K562 (cell line): ENCODE data around the gene SLC43A2. TPM values are rescaled to one million over a fixed set of nuclear protein-coding genes. Genes with fewer than 3 reads are reported as not detected.

Experiments
- ATAC-seq: fragments of 200-7000 bp; cut with Tn5 transposase; 3 replicates; pipeline ENCODE4 v1.9.1; 2020; ENCODE audit warnings: moderate library complexity
- BruUV-seq: library from RNA; stranded (reverse); fragments of 400-500 nt; replicated peaks from 2 replicates; lab custom pipeline; 2021; lab: Mats Ljungman, UMichigan
- CTCF ChIA-PET: fragments of 300-600 bp; formaldehyde crosslinking; extraction: SDS; loops from one replicate; lab custom pipeline; 2021; ENCODE audit warnings: low intra/inter-chr PET ratio; lab: Yijun Ruan, JAX
- POLR2A ChIA-PET: fragments of 300-600, 350-650 bp; sonication (Branson Sonifier 250); formaldehyde crosslinking; extraction: SDS; loops from one replicate; lab custom pipeline; 2021; ENCODE audit warnings: antibody characterized with exemption, inconsistent platforms; lab: Yijun Ruan, JAX
- DNase-seq, 4 experiments: peaks; one replicate each; pipeline versions ENCODE4 v3.0.0 to v3.0.0-alpha.2; 2011 to 2018; ENCODE audit warnings: low spot score in 3 of 4, mixed read lengths in 3 of 4; ENCODE audit errors: extremely low read depth in 1 of 4
- FAIRE-seq: peaks from 2 replicates; lab custom pipeline; 2011; peaks lifted over from hg19 to GRCh38; lab: Jason Lieb, UNC
- H2AFZ ChIP-seq: 2 replicates; pipeline ENCODE4 v1.6.0; 2011; ENCODE audit warnings: low read depth, low read length, control low read depth, inconsistent platforms
- H3K27ac ChIP-seq: fragments of 200-600 bp; 3 replicates; pipeline ENCODE4 v1.8.0; 2011; ENCODE audit warnings: low read depth, mild to moderate bottlenecking, control low read depth, inconsistent platforms, low read length, moderate library complexity, mixed read lengths; ENCODE audit errors: extremely low read depth
- H3K27me3 ChIP-seq, 2 experiments: fragments of 300-600 bp in 1 of 2; 2 replicates in 1 of 2; 3 replicates in 1 of 2; pipeline versions ENCODE4 v1.6.0 to v1.8.0; 2011; ENCODE audit warnings: inconsistent platforms in 2 of 2, low read length in 2 of 2, mild to moderate bottlenecking in 1 of 2, mixed read lengths in 1 of 2, moderate library complexity in 1 of 2; ENCODE audit not compliant: control insufficient read depth in 2 of 2, insufficient read depth in 2 of 2
- H3K36me3 ChIP-seq: fragments of 300-600 bp; 3 replicates; pipeline ENCODE4 v1.8.0; 2011; ENCODE audit warnings: mild to moderate bottlenecking, low read length, inconsistent platforms; ENCODE audit not compliant: control insufficient read depth, insufficient read depth
- H3K4me1 ChIP-seq, 2 experiments: fragments of 200-600 bp in 1 of 2; replicated peaks in 1 of 2; 2 replicates in 1 of 2; 3 replicates in 1 of 2; pipeline versions ENCODE4 v1.5.1 to v1.8.0; 2011; ENCODE audit warnings: inconsistent platforms in 2 of 2, low read length in 2 of 2, mild to moderate bottlenecking in 1 of 2, mixed read lengths in 1 of 2, moderate library complexity in 1 of 2; ENCODE audit not compliant: control insufficient read depth in 2 of 2, insufficient read depth in 2 of 2
- H3K4me2 ChIP-seq: 2 replicates; pipeline ENCODE4 v1.6.1; 2011; ENCODE audit warnings: low read length, control low read depth, inconsistent platforms, mixed read lengths; ENCODE audit not compliant: insufficient read depth
- H3K4me3 ChIP-seq: fragments of 200-600 bp; sonication (generic), shearing (Covaris generic); 2 replicates; pipeline ENCODE4 v1.5.1; 2016; ENCODE audit warnings: control low read depth, inconsistent platforms
- H3K79me2 ChIP-seq: fragments of 200-600 bp; 3 replicates; pipeline ENCODE4 v1.8.0; 2011; ENCODE audit warnings: low read length, inconsistent platforms; ENCODE audit not compliant: control insufficient read depth, insufficient read depth
- H3K9ac ChIP-seq, 2 experiments: 2 replicates each; pipeline versions ENCODE4 v1.6.0 to v1.6.1; 2011; ENCODE audit warnings: low read depth in 2 of 2, low read length in 2 of 2, control low read depth in 1 of 2, inconsistent platforms in 1 of 2, mild to moderate bottlenecking in 1 of 2, mixed read lengths in 1 of 2; ENCODE audit not compliant: insufficient read depth in 1 of 2
- H3K9me1 ChIP-seq: one replicate; pipeline ENCODE4 v1.6.0; 2011; ENCODE audit warnings: inconsistent platforms, mild to moderate bottlenecking, low read length, moderate library complexity; ENCODE audit not compliant: control insufficient read depth, insufficient read depth
- H3K9me3 ChIP-seq: replicated peaks from 2 replicates; pipeline ENCODE4 v1.5.1; 2011; ENCODE audit warnings: low read depth, low read length, inconsistent platforms; ENCODE audit not compliant: control insufficient read depth, insufficient read depth
- H4K20me1 ChIP-seq: replicated peaks from 2 replicates; pipeline ENCODE4 v1.6.1; 2011; ENCODE audit warnings: low read length, inconsistent platforms, mixed read lengths; ENCODE audit not compliant: control insufficient read depth, insufficient read depth
- ATF4 ChIP-seq: fragments of 450-650 bp; formaldehyde crosslinking; IDR thresholded peaks from 2 replicates; pipeline ENCODE4 v1.4.0; 2022; ENCODE audit warnings: mild to moderate bottlenecking, moderate library complexity
- CBX1 ChIP-seq: sonication (generic); IDR thresholded peaks from 2 replicates; pipeline ENCODE4 v1.6.1; 2016; ENCODE audit warnings: antibody characterized with exemption, low read depth, mild to moderate bottlenecking
- CBX8 ChIP-seq: fragments of 200-600 bp; sonication (generic); IDR thresholded peaks from 2 replicates; pipeline ENCODE4 v1.6.1; 2012; ENCODE audit warnings: borderline replicate concordance, mixed run types, low read depth, mild to moderate bottlenecking, moderate library complexity, mixed read lengths, low read length, control low read depth, inconsistent platforms; ENCODE audit not compliant: poor library complexity, severe bottlenecking; ENCODE audit errors: extremely low read depth
- CUX1 ChIP-seq: fragments of 200-800 bp; sonication (Bioruptor generic); IDR thresholded peaks from 2 replicates; pipeline ENCODE4 v1.6.1; 2016; ENCODE audit warnings: missing genetic modification characterization, missing compliant biosample characterization
- ELK3 ChIP-seq: fragments of 450-650 bp; formaldehyde crosslinking; IDR thresholded peaks from 2 replicates; pipeline ENCODE4 v1.4.0; 2020; ENCODE audit warnings: mild to moderate bottlenecking
- TFAM ChIP-seq: fragments of 250-450 bp; sonication (Bioruptor Pico); conservative IDR thresholded peaks from 2 replicates; pipeline ENCODE4 v1.5.0; 2021; ENCODE audit warnings: mild to moderate bottlenecking, moderate library complexity
- ZNF41 ChIP-seq: fragments of 250-450 bp; sonication (Bioruptor Pico); conservative IDR thresholded peaks from 2 replicates; pipeline ENCODE4 v1.4.0; 2020; ENCODE audit warnings: mild to moderate bottlenecking
- WGBS: fragments of 100-300 bp; shearing (Covaris generic); methylation state at CpG from one replicate; pipeline ENCODE4 v1.1.6; 2016; ENCODE audit warnings: low coverage, mixed read lengths; ENCODE audit not compliant: insufficient coverage; ENCODE audit errors: missing lambda C conversion rate; 5-methylcytosine and 5-hydroxymethylcytosine counted together
- in situ Hi-C: fragments of 300-500 bp; cut with MboI; formaldehyde crosslinking; loops from 4 replicates; pipeline ENCODE4 v1.15.0; 2018; ENCODE audit warnings: inconsistent platforms, mixed read lengths
- intact Hi-C: fragments of 100-400 bp; cut with micrococcal nuclease; formaldehyde crosslinking; loops from 2 replicates; pipeline ENCODE4 v1.14.2; 2022
- polyA plus RNA-seq, 8 experiments: library from polyadenylated mRNA; depleted of rRNA in 4 of 8; stranded (reverse) in 5 of 8; unstranded in 3 of 8; fragments of >200 nt; fragmentation: Nextera tagmentation in 2 of 8; fragmentation: Illumina TruSeq in 1 of 8; extraction: Ambion mirVana in 2 of 8; extraction: Trizol in 1 of 8; gene quantifications; 2 replicates each; pipeline versions ENCODE4 v1.2.1 to v1.2.3, GENCODE V29; 2011 to 2014; ENCODE audit warnings: inconsistent platforms in 1 of 8, missing spikeins in 1 of 8
- total RNA-seq, 7 experiments: library from RNA; depleted of rRNA in 6 of 7; stranded (reverse); fragments of >200 nt in 6 of 7; fragmentation: Illumina TruSeq in 2 of 7; extraction: Trizol in 2 of 7; gene quantifications; 2 replicates each; pipeline versions ENCODE4 v1.2.1 to v1.2.3, GENCODE V29; 2011 to 2021; ENCODE audit warnings: low replicate concordance in 1 of 7

Gene SLC43A2
- total and polyA plus RNA-seq, 9 of the 15 experiments (the other 6 are each of a cell fraction or from before 2014, with no cell fraction given): 0.03 to 10.2 (median 3.6) TPM

GRCh38 chr17:1552932-1553331 is 75.7 kb downstream of the SLC43A2 start (continued):
- TF ChIP-seq CUX1 (no peak), ZNF41 (no peak), CBX8 (no peak)

- no TSS peak for BruUV-seq
- in situ Hi-C loops: no loop called here
These were observed 76.9 kb downstream of the SLC43A2 start for GRCh38 chr17:1551741-1552140.

More at GRCh38 chr17:1551741-1552140, 76.9 kb downstream of the SLC43A2 start:
- CTCF ChIA-PET: no interaction called here
- no peak for DNase-seq
- no peaks in the 10 kb centered on the region for H3K9me1 ChIP-seq
- peaks cover 7% of the 10 kb centered on the region for H4K20me1 ChIP-seq
- H3K9me3 ChIP-seq: no peaks in the 10 kb centered on the region; the same call in 1 of the 2 replicates
- H3K4me1 ChIP-seq: peaks cover 12 to 38% of the 10 kb centered on the region in 2 experiments; a peak in 4 of 5 replicates
- ATAC-seq: no peak
- H3K4me3 ChIP-seq: no peak overlapping the region
- TF ChIP-seq ELK3 (CRISPR knock-in tag): no peak
- no peak for TF ChIP-seq CBX1
- no peak for TF ChIP-seq ATF4 (CRISPR knock-in tag)
- no peak for TF ChIP-seq TFAM (CRISPR knock-in tag)
- FAIRE-seq: no peak
- no peaks in the 10 kb centered on the region; the same call in 1 of the 3 replicates for H3K79me2 ChIP-seq
- no peak overlapping the region for H3K4me2 ChIP-seq
- intact Hi-C loops: no loop called here
- no peak overlapping the region for H3K27ac ChIP-seq
- H3K9ac ChIP-seq: 0 out of 4 replicates have a peak overlapping the region, but pooled peaks of 1 of the 2 experiments have one; percentile 56
- peaks cover 61% of the 10 kb centered on the region; the same call in 2 of the 3 replicates for H3K36me3 ChIP-seq
- H3K27me3 ChIP-seq: no peaks in the 10 kb centered on the region
- H2AFZ ChIP-seq: no peak overlapping the region
- 87% methylated on average over 4 of the region's 12 CpGs for WGBS
- POLR2A ChIA-PET: interaction anchor here (0.8 kb wide), 1 partner anchor 85 kb away, joined by 3 read pairs; no protein-coding TSS in a partner anchor
